GM18502 (cell line): ENCODE results near the gene BOD1.
A peak's percentile ranks its signal among the peaks of the same experiment; 100 is the strongest.

ENCODE experiments used
- ATAC-seq: cut with Tn5 transposase; IDR thresholded peaks from one replicate; pipeline ENCODE4 v1.9.1; 2021; ENCODE audit warnings: mild to moderate bottlenecking; ENCODE audit not compliant: unreplicated experiment, poor library complexity

BOD1 gene

DNA sequence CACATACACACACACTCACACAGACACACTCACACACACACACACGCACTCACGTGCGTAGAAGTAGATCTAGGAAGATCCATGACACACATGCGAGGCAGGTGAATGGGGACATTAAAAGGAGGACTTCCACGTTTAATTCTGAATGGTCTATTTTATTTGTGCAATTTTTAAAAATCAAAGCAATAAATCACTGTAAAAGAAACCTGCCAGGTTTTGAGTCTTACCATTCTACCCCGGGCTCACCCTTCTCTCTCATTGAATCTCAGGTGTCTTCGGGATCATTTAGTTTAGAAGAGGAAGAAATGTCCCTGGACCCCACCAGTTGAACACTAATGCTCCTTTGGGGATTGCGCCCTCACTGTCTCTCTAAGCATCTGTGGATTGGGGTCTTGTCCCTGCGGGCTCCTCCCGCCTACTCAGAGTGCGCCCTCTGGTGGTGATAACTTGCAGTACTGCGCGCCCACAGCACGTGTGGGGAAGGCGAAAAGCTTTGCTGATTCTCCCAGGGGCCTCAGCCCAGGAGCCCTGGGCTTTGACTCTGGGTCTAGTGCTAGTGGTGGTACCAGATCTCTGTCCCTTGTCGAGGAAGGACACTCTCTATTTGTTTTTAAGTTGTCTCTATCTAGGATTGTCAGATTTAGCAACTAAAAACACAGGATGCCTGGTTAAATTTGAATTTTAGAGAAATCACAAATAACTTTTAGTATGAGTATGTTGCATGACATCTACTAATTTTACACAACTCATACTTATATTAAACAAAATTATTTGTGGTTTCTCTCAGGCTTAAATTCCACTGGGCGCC is 34.8 kb downstream of the BOD1 start:
- peak; percentile 48 for ATAC-seq

DNA sequence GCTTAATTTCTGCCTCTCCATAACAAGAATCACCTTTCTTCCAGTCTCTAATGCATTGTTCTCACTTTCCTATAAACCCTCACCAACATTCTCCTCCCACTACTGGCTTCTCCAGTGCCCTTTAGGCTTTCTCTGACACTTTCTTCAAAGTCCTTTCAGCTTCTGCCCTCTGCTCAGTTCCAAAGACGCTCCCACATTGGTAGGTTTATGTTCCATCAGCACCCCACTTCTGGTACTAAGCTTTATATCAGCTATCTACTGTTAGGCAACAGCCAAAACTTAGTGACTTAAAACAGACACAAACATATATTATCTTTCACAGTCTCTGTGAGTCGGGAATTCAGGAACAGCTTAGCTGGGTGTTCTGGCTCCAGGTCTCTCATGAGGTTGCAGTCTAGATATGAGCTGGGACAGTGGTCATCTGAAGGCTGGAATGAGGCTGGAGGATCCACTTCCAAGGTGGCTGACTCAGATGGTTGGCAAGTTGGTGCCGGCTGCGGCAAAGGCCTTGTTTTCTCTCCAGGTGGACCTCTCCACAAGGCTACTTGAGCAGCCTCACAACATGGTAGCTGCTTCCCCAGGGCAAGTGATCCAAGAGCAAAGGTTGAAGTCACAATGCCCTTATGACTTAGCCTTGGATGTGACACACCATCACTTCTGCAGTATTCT is 37.4 kb downstream of the BOD1 start:
- ATAC-seq = no peak

DNA sequence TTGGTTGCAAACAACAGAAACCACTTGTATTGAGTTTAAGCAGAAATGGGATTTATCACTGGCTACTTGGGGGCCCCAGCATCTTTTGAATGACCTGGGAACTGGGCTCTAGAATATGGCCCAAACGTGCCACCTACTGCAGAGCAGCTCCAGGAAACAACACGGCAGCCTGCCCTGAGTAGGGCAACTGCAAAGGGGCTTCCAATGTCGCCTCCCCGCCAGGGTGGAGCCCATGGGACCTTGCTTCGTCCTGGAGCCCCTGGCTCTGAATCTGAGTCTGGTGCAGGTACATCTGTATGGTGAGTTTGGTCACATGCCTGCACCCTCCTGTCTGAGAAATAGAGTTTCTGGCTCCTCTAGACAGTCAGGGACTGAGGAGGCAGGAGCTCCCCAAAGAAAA is 38.6 kb downstream of the BOD1 start:
- ATAC-seq = no peak

DNA sequence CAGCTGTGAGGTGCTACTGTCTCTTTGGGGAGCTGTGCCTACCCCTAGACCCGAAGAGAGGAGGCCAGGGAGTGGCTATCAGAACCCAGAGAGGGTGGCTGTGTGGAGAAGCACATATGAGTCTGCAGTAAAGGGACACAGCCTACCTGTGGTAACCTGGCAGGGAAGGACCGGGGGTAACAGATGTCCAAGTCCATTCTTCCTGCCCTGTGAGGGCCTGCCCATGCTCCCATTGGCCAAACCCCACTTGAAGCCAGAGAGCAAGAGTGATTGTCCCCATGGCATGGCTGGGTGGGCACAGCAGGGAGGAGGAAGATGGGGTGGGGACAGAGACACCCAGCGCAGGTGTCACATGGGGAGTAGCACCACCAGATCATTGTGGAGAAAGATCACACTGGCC is 39.3 kb downstream of the BOD1 start:
- no peak for ATAC-seq

DNA sequence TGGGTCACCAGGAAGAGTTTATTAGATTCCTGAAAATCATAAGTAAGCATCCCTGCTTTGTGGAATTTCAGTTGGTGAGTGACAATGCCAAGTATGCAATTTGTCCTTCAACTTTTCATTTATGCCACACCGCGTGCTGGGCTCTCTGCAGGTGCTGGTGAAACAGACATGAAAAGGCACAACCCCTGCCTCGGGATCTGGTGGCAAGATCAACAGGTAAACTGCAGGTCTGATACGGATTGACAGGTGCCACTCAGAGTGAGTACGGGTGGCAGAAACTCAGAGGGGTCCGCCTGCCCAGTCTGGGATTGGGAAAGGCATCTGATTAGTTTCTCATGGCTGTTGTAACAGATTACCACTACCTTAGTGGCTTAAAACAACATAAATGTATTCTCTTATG is 40.5 kb downstream of the BOD1 start:
- ATAC-seq = no peak

DNA sequence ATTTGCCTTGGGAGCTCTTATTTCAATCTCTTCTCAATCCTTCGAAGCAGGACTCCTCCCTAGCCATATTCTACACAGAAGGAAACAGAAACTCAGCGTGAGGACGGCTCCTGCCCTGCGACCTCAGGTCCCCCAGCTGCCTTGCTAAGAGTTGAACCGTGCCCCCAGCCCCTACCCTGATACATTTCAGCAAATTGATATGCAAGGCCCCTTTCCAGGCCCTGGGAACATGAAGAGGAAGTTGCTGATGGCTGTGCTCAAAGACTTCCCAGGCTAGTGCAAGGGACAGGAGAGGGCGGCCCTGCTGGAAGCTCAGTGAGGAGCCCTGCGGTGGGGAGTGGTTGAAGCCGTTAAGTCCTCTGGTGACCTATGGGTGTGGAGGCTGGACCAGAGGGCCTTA is 41.5 kb downstream of the BOD1 start:
- ATAC-seq = no peak

DNA sequence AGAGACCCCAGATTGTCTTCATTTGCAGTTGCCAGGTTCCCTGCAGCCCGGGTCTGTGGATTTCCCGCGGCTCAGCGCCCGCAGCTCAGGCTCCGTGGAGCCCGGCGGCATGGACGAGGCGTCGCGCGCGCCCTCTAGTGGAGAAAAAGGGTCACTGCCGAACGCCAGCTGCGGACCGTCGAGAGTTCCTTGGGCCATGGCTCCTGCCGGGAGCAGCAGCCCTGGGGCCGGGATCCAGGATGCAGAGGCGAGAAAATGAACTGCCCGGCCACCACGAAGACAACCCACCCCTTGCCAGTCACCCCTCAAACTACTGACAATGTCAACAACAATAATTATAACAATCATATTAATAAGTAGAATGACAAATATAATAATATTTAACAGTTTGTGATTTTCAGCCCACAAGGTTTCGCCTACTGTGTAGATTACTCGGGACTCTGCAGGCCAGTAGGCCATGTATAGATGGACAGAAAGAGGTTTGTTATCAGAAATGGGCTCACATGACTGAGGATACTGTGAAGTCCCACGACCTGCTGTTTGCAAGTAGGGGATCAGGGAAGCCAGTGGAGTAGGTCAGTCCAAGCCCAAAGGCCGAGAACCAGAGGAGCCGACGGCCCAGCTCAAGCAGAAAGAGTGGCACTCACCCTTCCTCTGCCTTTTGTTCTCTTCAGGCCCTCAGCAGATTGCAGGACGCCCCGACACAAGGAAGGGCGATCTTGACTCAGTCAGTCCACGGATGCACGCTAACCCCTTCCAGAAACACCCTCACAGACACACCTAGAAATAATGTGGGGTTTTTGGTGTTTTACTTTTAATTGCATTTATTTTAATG is 43.1 kb downstream of the BOD1 start:
- peak; percentile 58 for ATAC-seq

DNA sequence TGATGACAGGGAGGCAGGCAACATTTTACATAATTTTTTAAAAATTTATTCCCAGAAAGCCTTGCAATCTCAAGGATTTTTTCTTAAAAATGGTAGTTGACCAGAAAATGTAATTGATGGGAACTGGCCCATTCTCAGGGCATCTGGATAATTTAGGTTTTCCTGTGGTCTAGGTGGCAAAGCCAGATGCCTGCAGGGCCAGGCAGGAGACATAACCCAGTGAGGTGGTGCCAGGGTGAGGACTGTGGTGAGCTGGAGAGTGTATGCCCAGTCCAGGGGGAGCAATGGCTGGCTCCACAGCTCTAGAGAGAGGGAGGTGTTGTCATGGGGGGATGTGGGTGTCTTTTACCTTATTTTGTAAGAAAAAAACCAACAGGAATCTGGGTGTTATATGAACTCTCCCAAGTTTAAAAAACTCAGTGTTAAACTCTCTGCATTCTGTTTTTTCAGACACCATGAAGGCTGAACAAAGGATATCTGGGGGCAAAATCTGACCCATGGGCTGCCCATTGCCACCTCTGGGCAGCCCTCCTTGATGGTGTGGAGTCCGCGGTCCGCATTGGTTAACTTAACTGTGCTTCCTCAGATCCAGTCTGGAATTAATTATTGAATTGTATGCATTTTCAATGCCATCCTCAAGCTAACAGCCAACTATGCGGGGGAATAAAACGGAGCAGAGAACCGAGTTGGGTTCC is 43.9 kb downstream of the BOD1 start:
- ATAC-seq = no peak

DNA sequence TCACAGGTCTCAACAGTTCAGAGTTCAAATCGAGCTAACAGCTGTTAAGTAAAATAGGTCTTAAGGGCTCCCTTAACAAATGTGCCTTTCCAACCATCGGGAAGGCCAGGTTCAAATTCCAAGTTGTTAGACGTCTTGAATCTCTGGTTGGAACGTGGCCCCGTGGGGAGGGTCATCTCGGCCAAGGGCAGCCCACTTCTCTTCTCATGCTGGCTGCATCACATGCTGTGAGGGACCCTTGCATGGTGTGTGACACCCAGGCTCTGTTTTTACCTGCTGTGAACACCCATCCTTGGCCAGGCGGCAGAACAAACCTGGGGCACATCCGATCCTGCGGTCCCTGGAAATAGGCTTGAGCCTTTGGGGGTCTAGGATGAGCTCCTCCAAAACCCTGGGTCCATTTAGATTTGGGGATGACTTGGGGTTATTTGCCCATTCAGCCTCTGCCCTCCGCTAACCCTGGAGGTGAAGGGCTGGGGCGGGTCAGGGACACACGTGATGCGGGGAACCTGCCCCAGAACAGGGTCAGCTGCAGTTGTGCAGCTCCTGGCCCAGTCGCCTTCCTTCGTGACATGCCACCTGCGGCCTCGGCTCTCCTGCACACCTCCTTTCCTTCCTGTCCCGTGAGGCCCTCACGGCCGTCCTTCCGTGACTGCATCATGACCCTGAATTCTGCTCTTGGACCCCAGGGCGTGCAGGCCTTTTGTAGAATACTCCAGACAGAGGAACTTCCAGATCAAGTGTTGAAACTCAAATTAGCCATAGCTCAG is 45.9 kb downstream of the BOD1 start:
- ATAC-seq = no peak

DNA sequence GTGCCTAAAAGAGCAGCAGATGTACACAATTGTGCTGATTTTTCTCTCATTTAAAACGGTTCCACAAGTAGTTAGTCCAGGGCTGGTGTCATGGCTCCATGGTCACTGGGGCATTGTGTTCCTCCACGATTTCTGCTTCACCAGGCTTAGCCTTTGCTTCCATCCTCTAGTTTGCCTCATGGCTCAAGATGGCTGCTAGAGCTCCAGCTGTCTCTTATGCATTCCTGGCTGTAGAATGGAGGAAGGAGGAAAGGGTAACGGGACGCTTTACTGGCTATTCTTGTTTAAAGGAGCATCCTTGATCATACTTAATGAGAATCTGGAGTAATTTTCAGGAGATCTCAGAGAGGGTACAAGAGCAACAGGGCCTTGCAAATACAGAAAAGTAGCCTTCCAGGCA is 47.7 kb downstream of the BOD1 start:
- ATAC-seq = no peak

DNA sequence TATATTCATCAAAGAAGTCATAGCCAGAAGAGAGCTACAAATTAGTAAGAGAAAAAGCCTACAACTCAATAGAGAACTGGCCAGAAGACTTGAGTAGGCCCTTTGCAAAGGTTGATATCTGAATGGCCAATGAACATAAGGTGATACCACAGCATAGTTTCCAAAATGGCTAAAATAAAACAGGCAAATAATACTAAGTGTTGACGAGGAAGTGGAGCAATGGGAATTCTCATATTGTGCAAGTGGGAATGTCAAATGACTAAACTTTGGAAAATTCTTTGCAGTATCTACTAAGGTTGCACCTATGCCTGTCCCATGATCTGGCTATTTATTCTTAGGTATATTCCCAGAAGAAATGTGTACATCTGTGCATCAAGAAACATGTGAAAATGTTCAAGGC is 48.3 kb downstream of the BOD1 start:
- ATAC-seq = no peak

DNA sequence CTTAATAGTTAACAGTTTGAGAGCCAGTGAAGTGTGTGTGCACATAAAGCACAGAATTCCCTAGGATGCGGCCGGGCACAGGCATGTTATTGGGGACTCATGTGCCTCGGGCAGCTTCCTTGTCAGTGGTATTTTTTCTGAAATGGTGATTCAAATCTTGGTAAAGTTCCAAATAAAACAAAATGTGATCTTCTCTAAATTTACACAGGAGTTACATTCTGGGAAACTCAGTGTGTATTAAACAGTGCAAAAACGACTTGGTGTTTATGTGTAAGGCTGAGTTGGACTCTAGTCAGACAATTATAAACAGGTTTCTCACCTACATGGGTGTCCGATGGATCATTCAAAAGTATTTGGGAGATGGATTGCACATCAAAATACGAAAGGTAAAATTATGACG is 48.9 kb downstream of the BOD1 start:
- no peak for ATAC-seq

DNA sequence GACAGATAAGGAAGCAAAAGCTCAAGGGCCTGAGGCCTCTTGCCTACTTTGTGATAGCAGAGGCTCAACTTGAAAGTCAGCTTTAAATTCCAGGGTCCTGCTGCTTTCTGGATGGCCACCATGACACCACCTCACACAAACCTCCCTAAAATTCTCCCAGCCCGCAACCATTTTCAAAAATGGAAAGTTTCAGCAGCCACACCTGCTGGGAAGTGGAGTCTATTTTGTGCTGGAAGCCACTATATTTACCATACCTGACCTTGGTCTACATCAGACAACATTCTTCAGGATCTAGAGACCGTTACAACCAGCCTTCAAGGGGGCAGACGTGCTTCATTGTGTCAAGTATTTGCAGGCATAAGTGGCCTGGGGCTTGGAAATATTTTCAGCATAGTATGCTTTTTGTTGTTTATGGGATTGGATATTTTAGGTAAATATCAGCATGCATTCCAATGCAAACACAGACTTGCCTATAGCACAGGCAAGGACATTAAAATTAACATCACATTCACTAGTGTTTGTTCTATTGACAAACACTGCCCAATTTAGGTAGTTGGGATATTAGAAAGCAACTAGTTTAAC is 50.9 kb downstream of the BOD1 start:
- no peak for ATAC-seq

DNA sequence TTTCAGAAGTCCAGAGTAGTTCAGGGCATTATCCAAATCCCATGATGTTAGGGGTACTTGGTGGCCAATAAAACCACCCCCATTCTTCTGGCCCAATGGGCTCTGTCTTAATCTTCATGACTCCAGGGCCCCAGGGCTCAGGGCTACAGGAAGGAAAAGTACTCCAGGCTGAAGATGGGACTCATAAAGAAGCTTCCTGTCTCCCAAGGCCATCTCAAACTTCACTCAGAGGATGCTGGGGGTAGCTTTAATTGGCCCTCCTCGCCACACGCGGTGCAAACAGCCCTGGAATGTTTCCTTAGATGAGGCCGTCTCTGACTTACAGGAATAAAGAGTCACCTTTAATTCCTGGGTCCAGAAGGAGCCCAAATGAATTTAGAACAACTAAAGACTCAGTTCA is 52.3 kb downstream of the BOD1 start:
- ATAC-seq = no peak

DNA sequence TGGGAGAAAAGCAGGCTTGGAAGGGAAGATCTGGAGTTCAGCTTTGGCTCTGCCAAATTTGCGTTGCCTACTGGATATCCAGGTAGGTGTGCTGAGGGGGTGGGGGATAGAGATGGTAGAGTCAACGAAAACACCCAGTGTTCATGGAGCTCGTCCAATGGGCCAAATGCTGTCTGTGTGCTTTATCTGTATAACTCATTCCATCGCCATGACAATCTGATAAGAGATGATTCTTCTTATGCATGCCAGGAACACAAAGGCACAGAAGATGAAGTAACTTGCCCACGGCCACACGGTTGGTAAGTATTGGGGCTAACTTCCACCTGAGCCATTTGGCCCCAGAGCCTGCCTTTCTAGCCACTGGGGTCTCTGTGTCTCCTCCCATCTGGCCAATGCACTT is 53.2 kb downstream of the BOD1 start:
- no peak for ATAC-seq

DNA sequence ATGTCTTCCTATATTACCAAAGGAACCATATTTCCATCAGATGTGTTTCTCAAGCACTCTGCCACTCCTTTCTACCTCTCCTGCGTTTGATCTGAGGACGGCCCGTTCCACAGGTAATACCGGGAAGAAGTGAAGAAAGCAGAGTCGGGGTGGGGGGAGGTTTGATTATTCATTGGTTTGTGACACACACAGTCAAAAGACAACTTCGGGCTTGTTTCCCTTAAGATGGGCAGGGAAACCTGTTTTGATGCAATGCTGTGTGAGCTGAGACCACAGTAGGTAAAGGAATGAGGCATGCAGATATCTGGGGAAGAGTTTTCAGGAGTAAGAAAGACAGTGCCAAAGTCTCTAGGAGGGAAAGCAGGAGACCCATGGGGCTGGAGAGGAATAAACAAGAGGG is 54.0 kb downstream of the BOD1 start:
- no peak for ATAC-seq
